Left lobe of liver (tissue), 2 donors: Measurements from ENCODE around the gene NFATC4. TPM values are rescaled to one million over a fixed set of nuclear protein-coding genes. Genes with fewer than 3 reads are reported as not detected.
"Not testable (repeated sequence)": the region's sequence is repeated elsewhere in the genome, so short reads cannot be mapped to it uniquely, and the experiment has no call there.

Experiments used
- ATAC-seq: fragments of 200-7000 bp; cut with Tn5 transposase; one replicate; pipeline ENCODE4 v1.9.1; 2020; ENCODE audit warnings: mild to moderate bottlenecking, moderate library complexity
- DNase-seq: peaks from one replicate; pipeline ENCODE4 v3.0.0-alpha.2; 2020; ENCODE audit warnings: low spot score
- total RNA-seq: library from RNA; stranded (reverse); gene quantifications from one replicate; pipeline ENCODE4 v1.2.1, GENCODE V29; 2021
- donor health status: DM: no; HTN: no; CAD: no; lungs with moderate emphysema.
- donor health status: DM: no; HTN: yes; CAD: no.

NFATC4 gene
- 1.4 TPM for total RNA-seq

GRCh38 chr14:24367514-24368211 lies at the start of gene NFATC4:
Gene NFATC4, plus strand, starts transcription at chr14:24368184. Its CDS starts 157 bp downstream, at chr14:24368341.
- ATAC-seq (peak; percentile 4), DNase-seq (no peak)

- ATAC-seq (no peak), DNase-seq (no peak)
Measured at GRCh38 chr14:24321212-24321975, 46.6 kb upstream of the NFATC4 start.

GRCh38 chr14:24322672-24323071 lies 45.3 kb upstream of the NFATC4 start:
- no peak for ATAC-seq
- no peak for DNase-seq

- ATAC-seq (no peak), DNase-seq (no peak)
Measured at GRCh38 chr14:24323341-24323740, 44.6 kb upstream of the NFATC4 start.

- no peak for DNase-seq
Measured at GRCh38 chr14:24324024-24324423, 44.0 kb upstream of the NFATC4 start.

GRCh38 chr14:24325041-24325530 lies 42.9 kb upstream of the NFATC4 start:
- DNase-seq: no peak
- no peak for ATAC-seq

More at GRCh38 chr14:24324024-24324423, 44.0 kb upstream of the NFATC4 start:
- no peak for ATAC-seq

- DNase-seq: no peak
- ATAC-seq: no peak
Measured at GRCh38 chr14:24325963-24326362, 42.0 kb upstream of the NFATC4 start.

- ATAC-seq: peak; percentile 4
- DNase-seq: no peak
Measured at GRCh38 chr14:24327303-24327702, 40.7 kb upstream of the NFATC4 start.

GRCh38 chr14:24327914-24328313 lies 40.1 kb upstream of the NFATC4 start:
- not testable (repeated sequence) for ATAC-seq
- peak; percentile 68 for DNase-seq

GRCh38 chr14:24329073-24329663 lies 38.8 kb upstream of the NFATC4 start:
- no peak for DNase-seq

GRCh38 chr14:24329736-24330135 lies 38.2 kb upstream of the NFATC4 start:
- ATAC-seq (no peak), DNase-seq (no peak)

More at GRCh38 chr14:24329073-24329663, 38.8 kb upstream of the NFATC4 start:
- no peak for ATAC-seq

GRCh38 chr14:24330973-24331674 lies 36.9 kb upstream of the NFATC4 start:
- ATAC-seq: no peak

GRCh38 chr14:24331731-24332267 lies 36.2 kb upstream of the NFATC4 start:
- ATAC-seq: peak; percentile 10
- no peak for DNase-seq

More at GRCh38 chr14:24330973-24331674, 36.9 kb upstream of the NFATC4 start:
- DNase-seq: no peak

- ATAC-seq (peak; percentile 83), DNase-seq (peak; percentile 74)
Measured at GRCh38 chr14:24332268-24332993, 35.6 kb upstream of the NFATC4 start.

GRCh38 chr14:24334431-24335291 lies 33.3 kb upstream of the NFATC4 start, which contains the start of gene ADCY4:
Gene ADCY4, minus strand, starts transcription at chr14:24335071. Its CDS starts 419 bp downstream, at chr14:24334652.
- peak; percentile 10 for ATAC-seq
- DNase-seq: no peak

GRCh38 chr14:24335461-24336171 lies 32.4 kb upstream of the NFATC4 start:
- no peak for DNase-seq
- no peak for ATAC-seq

GRCh38 chr14:24337144-24337823 lies 30.7 kb upstream of the NFATC4 start:
- no peak for DNase-seq
- ATAC-seq: no peak

GRCh38 chr14:24337824-24338175 lies 30.2 kb upstream of the NFATC4 start:
- DNase-seq: no peak
- no peak for ATAC-seq
